Hepatic stellate cell (primary cell): ENCODE results near the gene RPL10A.
"Not testable (repeated sequence)": the region's sequence is repeated elsewhere in the genome, so short reads cannot be mapped to it uniquely, and the experiment has no call there.

ENCODE experiments used
- DNase-seq: peaks from one replicate; pipeline ENCODE4 v3.0.0; 2011; ENCODE audit warnings: low spot score

RPL10A gene

DNA sequence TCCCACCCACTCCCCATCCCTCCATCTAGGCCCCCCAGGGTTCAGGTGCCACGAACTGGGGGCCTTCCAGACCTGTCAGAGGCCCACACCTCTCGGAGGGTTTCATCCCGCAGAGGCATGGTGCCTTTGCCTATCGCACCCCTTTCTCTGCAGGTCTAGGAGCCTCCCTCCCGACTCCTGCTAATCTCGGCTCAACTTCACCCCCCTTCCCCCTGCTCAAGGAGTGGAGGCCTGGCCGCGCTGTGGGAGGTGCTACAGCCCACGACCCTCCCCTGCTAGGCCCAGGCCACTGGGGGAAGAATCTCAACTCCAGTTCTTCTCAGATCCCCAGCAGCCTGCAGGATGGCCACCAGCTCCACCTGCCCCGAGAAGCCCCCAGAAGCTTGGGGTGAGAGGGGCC lies 44.5 kb downstream of the RPL10A start, which contains the start of gene TULP1:
TSS of gene TULP1 (minus strand) at position 157 of the 400 bp plus-strand sequence. CDS start at position 119, 38 bp downstream.
- no peak for DNase-seq

DNA sequence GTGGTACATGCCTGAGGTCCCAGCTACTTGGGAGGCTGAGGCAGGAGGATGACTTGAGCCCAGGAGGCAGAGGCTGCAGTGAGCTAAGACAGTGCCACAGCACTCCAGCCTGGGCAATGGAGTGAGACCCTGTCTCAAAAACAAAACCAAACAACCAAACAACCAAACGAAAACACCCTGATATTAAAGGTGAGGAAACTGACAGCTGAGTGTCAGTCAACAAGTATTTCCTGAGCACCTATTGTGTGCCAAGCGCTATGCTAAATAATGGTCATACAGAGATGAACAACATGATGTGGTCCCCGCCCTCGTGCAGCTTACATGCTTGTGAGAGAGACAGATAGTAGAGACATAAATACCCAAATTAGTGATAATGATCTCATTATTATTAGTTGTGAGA lies 46.4 kb downstream of the RPL10A start:
- DNase-seq, result no peak

DNA sequence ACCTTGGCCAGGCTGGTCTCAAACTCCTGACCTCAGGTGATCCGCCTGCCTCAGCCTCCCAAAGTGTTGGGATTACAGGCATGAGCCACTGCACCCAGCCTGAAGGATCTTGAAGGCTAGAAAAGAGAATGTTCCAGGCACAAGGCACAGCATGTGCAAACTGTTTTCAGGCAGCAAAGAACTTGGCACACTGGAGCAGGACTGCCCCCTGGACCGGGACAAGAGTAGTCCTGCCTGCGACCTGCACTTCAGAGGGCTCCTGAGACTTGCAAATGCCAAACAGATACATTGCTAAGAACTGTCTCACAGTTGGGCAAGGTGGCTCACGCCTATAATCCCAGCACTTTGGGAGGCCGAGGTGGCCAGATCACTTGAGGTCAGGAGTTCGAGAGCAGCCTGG lies 47.7 kb downstream of the RPL10A start:
- not testable (repeated sequence) for DNase-seq

DNA sequence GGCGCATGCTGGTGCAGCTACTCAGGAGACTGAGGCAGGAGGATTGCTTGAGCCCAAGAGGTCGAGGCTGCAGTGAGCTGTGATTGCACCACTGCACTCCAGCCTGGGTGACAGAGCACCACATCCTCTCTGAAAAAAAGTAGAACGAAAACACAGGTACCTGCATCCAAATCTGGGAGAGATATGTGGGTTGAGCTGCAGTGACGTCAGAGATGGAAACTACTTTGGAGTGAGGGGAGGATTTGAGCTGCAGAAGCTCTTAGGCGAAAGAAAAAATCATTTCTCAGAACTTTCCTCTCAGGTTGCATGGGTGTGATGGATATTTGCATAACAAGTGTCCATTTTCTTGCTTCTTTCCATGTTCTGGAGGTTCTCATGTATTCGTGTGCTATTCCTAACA lies 48.5 kb downstream of the RPL10A start:
- no peak for DNase-seq

DNA sequence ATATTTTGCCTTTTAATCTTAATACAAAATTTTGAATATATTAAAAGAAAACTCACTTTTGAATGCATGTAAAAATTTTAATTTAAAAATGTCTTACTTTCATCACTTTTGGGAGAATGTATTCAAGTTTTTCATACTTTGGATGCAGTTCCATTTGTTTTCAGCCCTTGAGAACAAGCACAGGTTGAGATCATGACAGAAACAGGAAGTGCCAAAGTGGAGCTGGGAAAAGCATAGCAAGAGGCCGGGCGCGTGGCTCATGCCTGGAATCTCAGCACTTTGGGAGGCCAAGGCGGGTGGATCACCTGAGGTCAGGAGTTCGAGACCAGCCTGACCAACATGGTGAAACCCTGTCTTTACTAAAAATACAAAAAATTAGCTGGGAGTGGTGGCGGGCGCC lies 49.8 kb downstream of the RPL10A start:
- not testable (repeated sequence) for DNase-seq

DNA sequence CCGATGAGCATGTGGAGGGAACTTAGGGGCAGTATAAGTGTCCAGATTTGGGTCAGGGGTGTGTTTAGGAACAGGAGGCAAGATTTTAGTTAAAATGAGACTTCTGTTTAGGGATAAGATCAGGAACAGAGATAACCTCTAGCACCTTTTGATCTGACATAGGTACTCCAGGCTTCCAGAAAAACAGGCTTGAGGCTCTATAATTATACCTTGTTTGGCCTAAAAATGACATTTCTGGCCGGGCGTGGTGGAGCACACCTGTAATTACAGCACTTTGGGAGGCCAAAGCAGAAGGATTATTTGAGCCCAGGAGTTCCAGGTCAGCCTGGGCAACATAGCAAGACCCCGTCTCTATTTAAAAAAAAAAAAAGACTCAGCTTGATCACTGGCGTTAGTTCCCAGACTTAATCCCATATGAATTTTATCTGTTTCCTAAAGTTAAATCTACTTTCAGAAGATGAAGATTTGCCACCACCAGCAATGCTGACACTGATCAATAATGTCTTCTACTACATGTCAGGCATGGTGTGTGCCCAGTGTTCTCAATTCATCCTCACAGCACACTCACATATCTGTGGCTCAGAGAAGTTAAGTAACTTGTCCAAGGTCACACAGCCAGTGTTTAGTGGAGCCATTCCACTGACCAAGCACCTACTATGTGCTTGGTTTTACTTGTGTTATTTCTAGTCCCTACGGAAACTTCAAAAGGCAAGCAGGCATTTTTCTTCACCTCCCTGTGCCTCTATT lies 50.5 kb downstream of the RPL10A start:
- no peak for DNase-seq

DNA sequence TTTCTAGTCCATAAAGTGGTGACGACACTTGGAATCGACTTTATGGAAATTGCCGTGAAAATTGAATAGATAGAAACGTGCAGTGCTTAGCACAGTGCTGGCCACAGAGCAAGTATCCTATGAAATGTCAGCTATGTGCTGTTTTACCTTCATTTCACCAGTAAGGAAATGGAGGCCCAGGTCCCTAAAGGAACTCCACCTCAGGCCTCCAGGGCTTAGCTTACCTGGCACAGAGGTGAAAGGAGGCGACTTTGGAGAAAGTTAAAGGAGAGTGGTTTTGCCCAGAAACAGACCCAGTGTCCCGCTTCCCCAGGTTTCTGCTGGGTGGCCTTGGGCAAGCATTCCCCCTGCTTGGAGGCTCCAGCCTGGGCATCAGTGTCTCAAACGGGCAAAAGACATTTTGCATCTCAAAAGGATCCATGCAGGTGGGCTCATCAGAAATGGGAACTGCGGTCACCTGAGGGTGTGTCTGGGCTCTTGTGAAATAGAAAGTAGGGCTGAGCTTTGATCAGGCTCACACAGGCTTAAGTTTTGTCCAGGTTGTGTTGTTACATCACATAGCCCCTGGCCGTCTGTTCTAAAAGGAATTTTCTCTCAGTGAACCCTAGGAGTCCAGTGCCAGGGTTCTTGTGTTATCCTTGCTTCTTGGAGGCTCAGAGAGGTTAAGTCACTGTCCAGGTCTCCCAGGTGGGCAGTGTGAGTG lies 51.3 kb downstream of the RPL10A start:
- no peak for DNase-seq
